HFFc6 (cell line): ENCODE data around the gene PIGQ. TPM values are rescaled to one million over a fixed set of nuclear protein-coding genes. Genes with fewer than 3 reads are reported as not detected.

Source experiments
- DNase-seq: peaks from one replicate; pipeline ENCODE4 v3.0.0-alpha.2; 2018
- H3K27ac Mint-ChIP-seq: 2 replicates; pipeline ENCODE4 v1.8.0; 2020; ENCODE audit warnings: mild to moderate bottlenecking, mixed read lengths
- H3K27me3 Mint-ChIP-seq: 2 replicates; pipeline ENCODE4 v1.8.0; 2021; ENCODE audit warnings: mild to moderate bottlenecking, moderate library complexity, mixed read lengths; ENCODE audit not compliant: insufficient read depth
- H3K36me3 Mint-ChIP-seq: 2 replicates; pipeline ENCODE4 v1.8.0; 2021; ENCODE audit warnings: low read depth, mixed read lengths
- H3K4me1 Mint-ChIP-seq: 2 replicates; pipeline ENCODE4 v1.8.0; 2020; ENCODE audit warnings: low read depth, mixed read lengths
- H3K4me3 Mint-ChIP-seq: 2 replicates; pipeline ENCODE4 v1.8.0; 2020; ENCODE audit warnings: mild to moderate bottlenecking, moderate library complexity, mixed read lengths
- H3K9me3 Mint-ChIP-seq: 2 replicates; pipeline ENCODE4 v1.8.0; 2020; ENCODE audit warnings: mild to moderate bottlenecking, mixed read lengths
- total RNA-seq, 6 experiments: library from RNA; stranded (reverse); fragmentation: NEBNext Ultra II Directional; extraction: Animal tissue kit (Norgen Biotek cat#: 25700); gene quantifications; 2 replicates in 1 of 6; 3 replicates in 5 of 6; pipeline ENCODE4 v1.2.3, GENCODE V29; 2021
- TF ChIP-seq, protein P1 (sequence below): fragments of 200-600 bp; sonication (generic); IDR thresholded peaks from 2 replicates; pipeline ENCODE4 v1.5.0; 2021; ENCODE audit warnings: antibody characterized with exemption, mild to moderate bottlenecking

Gene PIGQ
- total RNA-seq, 6 experiments from 2014 or later = 30.4 to 39.5 (median 35.4) TPM

DNA sequence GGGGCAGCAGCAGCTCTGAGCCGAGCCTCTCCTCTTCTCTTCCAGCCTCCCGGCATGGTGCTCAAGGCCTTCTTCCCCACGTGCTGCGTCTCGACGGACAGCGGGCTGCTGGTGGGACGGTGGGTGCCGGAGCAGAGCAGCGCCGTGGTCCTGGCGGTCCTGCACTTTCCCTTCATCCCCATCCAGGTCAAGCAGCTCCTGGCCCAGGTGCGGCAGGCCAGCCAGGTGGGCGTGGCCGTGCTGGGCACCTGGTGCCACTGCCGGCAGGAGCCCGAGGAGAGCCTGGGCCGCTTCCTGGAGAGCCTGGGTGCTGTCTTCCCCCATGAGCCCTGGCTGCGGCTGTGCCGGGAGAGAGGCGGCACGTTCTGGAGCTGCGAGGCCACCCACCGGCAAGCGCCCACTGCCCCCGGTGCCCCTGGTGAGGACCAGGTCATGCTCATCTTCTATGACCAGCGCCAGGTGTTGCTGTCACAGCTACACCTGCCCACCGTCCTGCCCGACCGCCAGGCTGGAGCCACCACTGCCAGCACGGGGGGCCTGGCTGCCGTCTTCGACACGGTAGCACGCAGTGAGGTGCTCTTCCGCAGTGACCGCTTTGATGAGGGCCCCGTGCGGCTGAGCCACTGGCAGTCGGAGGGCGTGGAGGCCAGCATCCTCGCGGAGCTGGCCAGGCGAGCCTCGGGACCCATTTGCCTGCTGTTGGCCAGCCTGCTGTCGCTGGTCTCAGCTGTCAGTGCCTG is 4.4 kb downstream of the PIGQ start:
- H3K9me3 Mint-ChIP-seq = no peaks in the 10 kb centered on the region
- H3K27me3 Mint-ChIP-seq = peaks cover 5% of the 10 kb centered on the region
- H3K36me3 Mint-ChIP-seq = no peaks in the 10 kb centered on the region
- peaks cover 19% of the 10 kb centered on the region for H3K4me1 Mint-ChIP-seq
- TF ChIP-seq, protein P1, sequence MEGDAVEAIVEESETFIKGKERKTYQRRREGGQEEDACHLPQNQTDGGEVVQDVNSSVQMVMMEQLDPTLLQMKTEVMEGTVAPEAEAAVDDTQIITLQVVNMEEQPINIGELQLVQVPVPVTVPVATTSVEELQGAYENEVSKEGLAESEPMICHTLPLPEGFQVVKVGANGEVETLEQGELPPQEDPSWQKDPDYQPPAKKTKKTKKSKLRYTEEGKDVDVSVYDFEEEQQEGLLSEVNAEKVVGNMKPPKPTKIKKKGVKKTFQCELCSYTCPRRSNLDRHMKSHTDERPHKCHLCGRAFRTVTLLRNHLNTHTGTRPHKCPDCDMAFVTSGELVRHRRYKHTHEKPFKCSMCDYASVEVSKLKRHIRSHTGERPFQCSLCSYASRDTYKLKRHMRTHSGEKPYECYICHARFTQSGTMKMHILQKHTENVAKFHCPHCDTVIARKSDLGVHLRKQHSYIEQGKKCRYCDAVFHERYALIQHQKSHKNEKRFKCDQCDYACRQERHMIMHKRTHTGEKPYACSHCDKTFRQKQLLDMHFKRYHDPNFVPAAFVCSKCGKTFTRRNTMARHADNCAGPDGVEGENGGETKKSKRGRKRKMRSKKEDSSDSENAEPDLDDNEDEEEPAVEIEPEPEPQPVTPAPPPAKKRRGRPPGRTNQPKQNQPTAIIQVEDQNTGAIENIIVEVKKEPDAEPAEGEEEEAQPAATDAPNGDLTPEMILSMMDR = no peak
- H3K27ac Mint-ChIP-seq = no peak overlapping the region
- H3K4me3 Mint-ChIP-seq = no peak overlapping the region
- DNase-seq = no peak

DNA sequence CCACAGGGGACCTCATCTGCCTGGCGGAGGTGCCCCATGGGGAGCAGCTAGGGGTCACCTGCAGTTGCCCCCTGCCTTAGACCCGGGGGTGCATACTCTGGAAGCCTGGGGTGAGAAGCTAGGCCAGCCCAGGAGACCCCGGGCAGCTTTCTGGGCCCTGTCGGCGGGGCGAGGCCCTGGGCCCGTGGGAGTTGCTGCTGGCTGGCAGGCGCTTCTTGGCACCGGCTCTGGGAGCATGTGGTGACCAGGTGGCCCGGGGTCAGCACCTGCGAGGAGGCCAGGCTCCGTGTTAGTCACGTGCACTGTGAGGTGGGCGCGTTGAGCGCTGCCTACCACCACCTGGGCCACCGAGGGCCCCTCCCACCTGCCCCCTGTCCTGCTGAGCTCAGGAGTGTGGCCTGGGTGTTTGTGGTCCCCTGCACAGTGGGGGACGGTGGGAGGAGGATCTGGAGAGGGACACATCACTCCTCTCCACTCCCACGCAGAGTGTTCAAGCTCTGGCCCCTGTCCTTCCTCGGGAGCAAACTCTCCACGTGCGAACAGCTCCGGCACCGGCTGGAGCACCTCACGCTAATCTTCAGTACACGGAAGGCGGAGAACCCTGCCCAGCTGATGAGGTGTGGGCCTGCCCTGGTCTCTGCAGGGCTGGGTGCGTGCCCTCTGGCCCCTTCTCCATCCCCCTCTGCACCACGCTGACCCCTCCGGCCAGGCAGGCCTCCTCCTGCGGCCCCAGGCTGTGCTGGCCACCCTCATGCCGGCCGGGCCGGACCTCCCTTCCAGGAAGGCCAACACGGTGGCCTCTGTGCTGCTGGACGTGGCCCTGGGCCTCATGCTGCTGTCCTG is 5.8 kb downstream of the PIGQ start:
- no peak for DNase-seq
- no peak overlapping the region for H3K27ac Mint-ChIP-seq
- H3K9me3 Mint-ChIP-seq = no peaks in the 10 kb centered on the region
- TF ChIP-seq, protein P1 = no peak
- H3K4me3 Mint-ChIP-seq = no peak overlapping the region
- peaks cover 14% of the 10 kb centered on the region for H3K4me1 Mint-ChIP-seq
- peaks cover 5% of the 10 kb centered on the region for H3K27me3 Mint-ChIP-seq
- H3K36me3 Mint-ChIP-seq = no peaks in the 10 kb centered on the region

DNA sequence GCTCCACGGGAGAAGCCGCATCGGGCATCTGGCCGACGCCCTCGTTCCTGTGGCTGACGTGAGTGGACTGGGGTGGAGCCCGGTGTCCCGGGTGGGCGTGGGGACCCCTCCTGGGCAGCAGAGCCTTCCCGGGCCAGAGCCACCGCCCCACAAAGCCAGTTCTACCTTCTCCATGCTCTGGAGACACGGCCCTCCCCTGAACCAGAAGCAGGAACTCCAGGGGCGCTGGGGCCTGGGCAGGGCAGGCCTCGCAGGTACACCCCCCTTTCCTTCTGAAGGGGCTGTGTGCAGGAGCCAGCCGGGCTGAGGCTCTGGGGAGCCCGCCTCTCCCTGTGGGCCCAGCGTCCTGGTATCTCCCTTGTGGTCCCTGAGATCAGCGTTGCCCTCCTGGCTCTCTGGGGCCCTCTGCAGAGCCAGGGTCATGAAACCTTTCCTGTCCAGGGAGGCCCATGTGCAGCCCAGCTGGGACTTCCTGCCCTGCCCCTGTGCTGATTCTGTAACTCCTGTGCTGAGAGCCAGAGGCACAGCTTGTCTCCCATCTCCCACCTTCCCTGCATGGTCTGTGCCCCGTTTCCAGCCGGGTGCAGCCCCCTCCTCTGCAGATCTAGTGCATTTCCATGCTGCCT is 6.5 kb downstream of the PIGQ start:
- Mint-ChIP-seq H3K27ac (no peak overlapping the region), H3K9me3 (no peaks in the 10 kb centered on the region), H3K36me3 (no peaks in the 10 kb centered on the region), H3K4me1 (peaks cover 7% of the 10 kb centered on the region), H3K27me3 (no peaks in the 10 kb centered on the region), H3K4me3 (no peak overlapping the region)
- DNase-seq = no peak
- TF ChIP-seq, protein P1 = no peak

DNA sequence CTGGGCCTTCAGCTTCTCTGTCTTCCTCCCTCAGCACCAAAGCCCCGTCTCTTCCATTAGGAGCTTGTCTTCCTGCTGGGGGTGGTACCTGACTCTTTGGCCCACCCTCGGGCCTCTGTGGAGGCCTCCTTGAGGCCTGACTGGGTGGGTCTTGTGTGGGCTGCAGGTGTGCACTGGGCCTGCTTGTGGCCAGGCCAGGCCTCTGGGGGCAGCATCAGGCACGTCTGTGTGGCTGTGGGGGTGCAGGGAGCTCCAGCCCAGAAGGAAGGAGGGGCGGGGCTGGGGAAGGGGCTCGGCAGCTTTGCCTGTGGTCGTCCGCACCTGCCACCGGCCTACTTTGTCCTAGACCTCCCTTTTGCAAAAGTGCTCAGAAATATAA is 7.0 kb downstream of the PIGQ start:
- H3K9me3 Mint-ChIP-seq = no peaks in the 10 kb centered on the region
- peaks cover 2% of the 10 kb centered on the region for H3K4me1 Mint-ChIP-seq
- H3K36me3 Mint-ChIP-seq = no peaks in the 10 kb centered on the region
- no peak overlapping the region for H3K27ac Mint-ChIP-seq
- no peaks in the 10 kb centered on the region for H3K27me3 Mint-ChIP-seq
- TF ChIP-seq, protein P1 = no peak
- H3K4me3 Mint-ChIP-seq = no peak overlapping the region
- no peak for DNase-seq

DNA sequence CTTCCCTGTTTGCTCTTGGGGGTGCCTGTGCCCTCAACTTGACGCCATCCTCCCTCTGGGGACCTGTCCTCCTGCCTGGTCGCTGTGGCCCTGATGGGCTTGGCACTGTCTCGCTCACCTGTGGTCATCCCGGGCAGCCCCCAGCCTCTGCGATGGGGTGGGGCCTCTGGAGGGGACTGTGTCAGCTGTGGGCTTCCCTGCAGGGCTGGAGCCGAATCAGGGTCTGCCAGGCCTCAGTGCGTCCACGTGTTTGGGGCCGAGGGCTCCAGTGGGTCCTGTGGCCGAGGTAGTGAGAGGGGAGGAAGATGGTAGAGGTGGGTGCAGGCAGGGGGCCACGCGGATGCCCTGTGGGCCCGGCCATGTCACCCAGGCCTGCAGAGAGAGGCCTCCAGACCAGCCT is 8.0 kb downstream of the PIGQ start:
- H3K27me3 Mint-ChIP-seq = no peaks in the 10 kb centered on the region
- H3K36me3 Mint-ChIP-seq = no peaks in the 10 kb centered on the region
- H3K4me1 Mint-ChIP-seq = no peaks in the 10 kb centered on the region
- no peak overlapping the region for H3K27ac Mint-ChIP-seq
- TF ChIP-seq, protein P1 = no peak
- DNase-seq = no peak
- H3K4me3 Mint-ChIP-seq = no peak overlapping the region
- no peaks in the 10 kb centered on the region for H3K9me3 Mint-ChIP-seq
